ENCODE measurements around the gene PPP5C. TPM values are rescaled to one million over a fixed set of nuclear protein-coding genes. Genes with fewer than 3 reads are reported as not detected.

The PPP5C gene, protein sequence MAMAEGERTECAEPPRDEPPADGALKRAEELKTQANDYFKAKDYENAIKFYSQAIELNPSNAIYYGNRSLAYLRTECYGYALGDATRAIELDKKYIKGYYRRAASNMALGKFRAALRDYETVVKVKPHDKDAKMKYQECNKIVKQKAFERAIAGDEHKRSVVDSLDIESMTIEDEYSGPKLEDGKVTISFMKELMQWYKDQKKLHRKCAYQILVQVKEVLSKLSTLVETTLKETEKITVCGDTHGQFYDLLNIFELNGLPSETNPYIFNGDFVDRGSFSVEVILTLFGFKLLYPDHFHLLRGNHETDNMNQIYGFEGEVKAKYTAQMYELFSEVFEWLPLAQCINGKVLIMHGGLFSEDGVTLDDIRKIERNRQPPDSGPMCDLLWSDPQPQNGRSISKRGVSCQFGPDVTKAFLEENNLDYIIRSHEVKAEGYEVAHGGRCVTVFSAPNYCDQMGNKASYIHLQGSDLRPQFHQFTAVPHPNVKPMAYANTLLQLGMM
- 100 to 1,000 TPM; 108 to 111 TPM for total RNA-seq

GRCh38 chr19:46346821-46347571 lies at the start of gene PPP5C:
Gene PPP5C (plus strand): TSS chr19:46347087. CDS start chr19:46347097, 10 bp downstream.
- Mint-ChIP-seq H3K9me3 (no peaks in the 10 kb centered on the region), H3K36me3 (ENCODE audit: low read depth) (peaks cover 33% of the 10 kb centered on the region), H3K27ac (peak within 1 kb of the TSS; percentile 95), H3K4me1 (ENCODE audit: low read depth) (peaks cover 42% of the 10 kb centered on the region), H3K4me3 (peak within 1 kb of the TSS; percentile 89), H3K27me3 (no peaks in the 10 kb centered on the region)
- ChIA-PET CTCF (interaction anchor here (0.6 to 1.8 kb wide), 5 partner anchors 9 to 58 kb away, joined by 3 to 4 read pairs (median 3); no protein-coding TSS in a partner anchor), POLR2A (interaction anchor here (0.9 to 1.3 kb wide), 3 partner anchors 22 to 305 kb away, joined by 3 to 4 read pairs (median 4); no protein-coding TSS in a partner anchor)
- intact Hi-C loops (cut with micrococcal nuclease), result no loop called here
- TF ChIP-seq CTCF (IDR thresholded peaks at IDR 0.05), result peak; percentile 89
- DNase-seq (peak; percentile 94), ATAC-seq (peak; percentile 80)

DNA sequence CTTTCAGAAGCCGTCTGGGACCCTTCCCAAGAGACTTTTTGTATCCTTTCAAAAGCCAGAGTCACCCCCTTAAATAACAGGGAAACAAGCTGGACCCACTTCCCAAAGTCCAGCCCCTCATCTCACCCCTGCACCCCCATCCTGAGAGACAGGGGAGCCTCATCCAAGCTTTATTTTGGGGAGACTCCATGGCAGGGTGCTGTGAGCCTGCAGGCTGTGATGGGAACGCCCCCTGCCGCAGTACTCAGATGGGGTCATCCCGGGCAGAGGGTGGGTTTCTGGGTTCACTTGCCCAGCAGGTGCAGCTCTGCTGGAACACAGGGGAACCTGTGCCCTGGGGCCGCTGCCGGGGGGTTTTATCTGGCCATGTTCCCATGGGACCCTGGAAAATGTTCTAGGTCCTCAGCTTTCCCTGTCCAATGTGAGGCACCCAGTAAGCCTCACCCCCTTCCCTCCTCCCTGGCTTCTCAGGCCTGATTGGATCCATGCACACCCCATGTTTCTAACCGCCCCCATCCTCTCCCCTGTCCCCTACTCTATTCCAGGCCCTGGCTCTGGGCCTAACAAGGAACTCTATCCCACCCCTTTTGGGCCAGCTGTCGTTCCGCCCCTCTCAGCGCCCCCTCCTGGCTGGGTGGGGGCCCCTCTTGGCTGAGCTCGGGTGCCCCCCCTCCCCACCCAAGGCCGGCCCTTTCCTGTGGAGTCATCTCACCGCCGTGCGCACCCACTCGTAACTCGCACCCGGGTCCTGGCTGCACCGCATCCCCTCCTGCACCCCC lies 49.0 kb upstream of the PPP5C start:
- ChIA-PET CTCF (interaction anchor here (1.2 to 1.7 kb wide), 2 partner anchors 17 to 35 kb away, joined by 4 to 7 read pairs; no protein-coding TSS in a partner anchor), POLR2A (interaction anchor here (0.6 kb wide), 1 partner anchor 48 kb away, joined by 3 read pairs; no protein-coding TSS in a partner anchor)
- Mint-ChIP-seq H3K9me3 (no peaks in the 10 kb centered on the region), H3K27ac (no peak overlapping the region), H3K4me3 (no peak overlapping the region), H3K27me3 (peaks cover 26% of the 10 kb centered on the region), H3K4me1 (ENCODE audit: low read depth) (peaks cover 3% of the 10 kb centered on the region), H3K36me3 (ENCODE audit: low read depth) (no peaks in the 10 kb centered on the region)
- DNase-seq (no peak), ATAC-seq (no peak)
- TF ChIP-seq CTCF (IDR thresholded peaks at IDR 0.05), result no peak
- intact Hi-C loops (cut with micrococcal nuclease), result no loop called here

- H3K27ac Mint-ChIP-seq, result no peak overlapping the region
- DNase-seq, result no peak
- peaks cover 26% of the 10 kb centered on the region for H3K27me3 Mint-ChIP-seq
- TF ChIP-seq CTCF (IDR thresholded peaks at IDR 0.05), result no peak
- POLR2A ChIA-PET, result interaction anchor here (0.6 kb wide), 1 partner anchor 48 kb away, joined by 3 read pairs; no protein-coding TSS in a partner anchor
- intact Hi-C loops (cut with micrococcal nuclease), result no loop called here
- H3K4me3 Mint-ChIP-seq, result no peak overlapping the region
- CTCF ChIA-PET, result interaction anchor here (1.7 kb wide), 1 partner anchor 18 kb away, joined by 7 read pairs; no protein-coding TSS in a partner anchor
- ATAC-seq, result no peak
- no peaks in the 10 kb centered on the region for H3K36me3 Mint-ChIP-seq (ENCODE audit: low read depth)
- peaks cover 3% of the 10 kb centered on the region for H3K4me1 Mint-ChIP-seq (ENCODE audit: low read depth)
- no peaks in the 10 kb centered on the region for H3K9me3 Mint-ChIP-seq
Measured at GRCh38 chr19:46298479-46299003, 48.3 kb upstream of the PPP5C start.

DNA sequence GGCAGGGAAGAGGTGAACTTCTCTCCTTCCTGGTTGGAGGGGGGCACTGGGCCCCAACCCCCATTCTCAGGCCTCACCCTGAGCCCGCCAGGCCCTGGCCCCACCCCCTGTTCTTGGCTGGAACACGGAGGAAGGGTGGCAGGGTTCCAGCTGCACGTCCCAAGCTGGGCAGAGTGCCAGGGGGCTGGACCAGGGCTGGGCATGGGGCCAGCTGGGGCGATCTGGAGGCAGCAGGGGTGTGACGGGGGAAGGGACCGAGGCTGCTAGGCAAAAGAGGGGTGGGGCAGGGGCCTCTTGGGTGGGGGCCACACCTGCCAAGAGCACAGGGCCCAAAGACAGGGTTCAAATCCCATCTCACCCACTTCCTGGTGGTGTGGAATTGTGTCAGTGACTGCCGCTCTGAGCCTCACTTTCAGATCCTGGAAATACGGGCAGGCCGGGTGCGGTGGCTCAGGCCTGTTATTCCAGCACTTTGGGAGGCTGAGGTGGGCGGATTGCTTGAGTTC lies 47.8 kb upstream of the PPP5C start:
- TF ChIP-seq CTCF (IDR thresholded peaks at IDR 0.05), result no peak
- peaks cover 3% of the 10 kb centered on the region for H3K4me1 Mint-ChIP-seq (ENCODE audit: low read depth)
- no peak overlapping the region for H3K4me3 Mint-ChIP-seq
- intact Hi-C loops (cut with micrococcal nuclease), result no loop called here
- no peaks in the 10 kb centered on the region for H3K9me3 Mint-ChIP-seq
- H3K27ac Mint-ChIP-seq, result no peak overlapping the region
- peaks cover 26% of the 10 kb centered on the region for H3K27me3 Mint-ChIP-seq
- CTCF ChIA-PET, result no interaction called here
- DNase-seq (no peak), ATAC-seq (no peak)
- no peaks in the 10 kb centered on the region for H3K36me3 Mint-ChIP-seq (ENCODE audit: low read depth)
- POLR2A ChIA-PET, result no interaction called here
